Fibroblast of villous mesenchyme (primary cell): ENCODE data around the gene LAT. TPM values are rescaled to one million over a fixed set of nuclear protein-coding genes. Genes with fewer than 3 reads are reported as not detected.

Experiments used
- DNase-seq: peaks from one replicate; pipeline ENCODE4 v3.0.0-alpha.2; 2010; ENCODE audit warnings: low read depth
- H3K4me3 ChIP-seq: 2 replicates; pipeline ENCODE4 v1.5.1; 2011; ENCODE audit warnings: low read depth, mild to moderate bottlenecking, low read length
- total RNA-seq: library from RNA; depleted of rRNA; stranded (reverse); fragments of >200 nt; gene quantifications from 2 replicates; pipeline ENCODE4 v1.2.3, GENCODE V29; 2012
- TF ChIP-seq, protein P1 (sequence below): IDR thresholded peaks from 2 replicates; pipeline ENCODE4 v1.5.1; 2012; ENCODE audit warnings: low read depth, mild to moderate bottlenecking, low read length; ENCODE audit not compliant: insufficient read depth

The LAT gene
- total RNA-seq, 1 donor, result 0.43 TPM

DNA sequence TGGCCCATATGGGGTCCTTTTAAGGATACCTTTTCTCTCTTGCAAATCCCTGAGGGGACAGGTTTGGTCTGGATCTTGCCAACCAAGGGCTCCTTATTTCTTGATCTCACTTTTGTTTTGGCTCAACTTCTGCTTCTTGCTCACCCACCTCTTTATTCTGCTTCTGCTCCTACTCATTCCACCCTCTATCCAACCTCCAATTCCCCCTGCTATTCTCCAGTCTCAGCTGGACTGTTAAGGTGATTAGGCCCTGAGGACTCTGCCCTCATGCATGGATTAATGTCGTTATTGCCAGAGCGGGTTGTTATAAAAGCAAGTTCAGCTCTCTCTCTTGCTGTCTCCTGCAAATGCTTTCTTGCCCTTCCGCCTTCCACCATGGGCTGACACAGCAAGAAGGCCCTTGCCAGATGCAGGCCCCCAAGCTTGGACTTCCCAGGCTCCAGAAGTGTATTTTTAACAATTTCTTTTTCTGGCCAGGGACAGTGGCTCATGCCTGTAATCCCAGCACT, 29.8 kb downstream of the LAT start:
- no peak for DNase-seq
- H3K4me3 ChIP-seq, result no peak overlapping the region
- TF ChIP-seq, protein P1, sequence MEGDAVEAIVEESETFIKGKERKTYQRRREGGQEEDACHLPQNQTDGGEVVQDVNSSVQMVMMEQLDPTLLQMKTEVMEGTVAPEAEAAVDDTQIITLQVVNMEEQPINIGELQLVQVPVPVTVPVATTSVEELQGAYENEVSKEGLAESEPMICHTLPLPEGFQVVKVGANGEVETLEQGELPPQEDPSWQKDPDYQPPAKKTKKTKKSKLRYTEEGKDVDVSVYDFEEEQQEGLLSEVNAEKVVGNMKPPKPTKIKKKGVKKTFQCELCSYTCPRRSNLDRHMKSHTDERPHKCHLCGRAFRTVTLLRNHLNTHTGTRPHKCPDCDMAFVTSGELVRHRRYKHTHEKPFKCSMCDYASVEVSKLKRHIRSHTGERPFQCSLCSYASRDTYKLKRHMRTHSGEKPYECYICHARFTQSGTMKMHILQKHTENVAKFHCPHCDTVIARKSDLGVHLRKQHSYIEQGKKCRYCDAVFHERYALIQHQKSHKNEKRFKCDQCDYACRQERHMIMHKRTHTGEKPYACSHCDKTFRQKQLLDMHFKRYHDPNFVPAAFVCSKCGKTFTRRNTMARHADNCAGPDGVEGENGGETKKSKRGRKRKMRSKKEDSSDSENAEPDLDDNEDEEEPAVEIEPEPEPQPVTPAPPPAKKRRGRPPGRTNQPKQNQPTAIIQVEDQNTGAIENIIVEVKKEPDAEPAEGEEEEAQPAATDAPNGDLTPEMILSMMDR, result no peak

DNA sequence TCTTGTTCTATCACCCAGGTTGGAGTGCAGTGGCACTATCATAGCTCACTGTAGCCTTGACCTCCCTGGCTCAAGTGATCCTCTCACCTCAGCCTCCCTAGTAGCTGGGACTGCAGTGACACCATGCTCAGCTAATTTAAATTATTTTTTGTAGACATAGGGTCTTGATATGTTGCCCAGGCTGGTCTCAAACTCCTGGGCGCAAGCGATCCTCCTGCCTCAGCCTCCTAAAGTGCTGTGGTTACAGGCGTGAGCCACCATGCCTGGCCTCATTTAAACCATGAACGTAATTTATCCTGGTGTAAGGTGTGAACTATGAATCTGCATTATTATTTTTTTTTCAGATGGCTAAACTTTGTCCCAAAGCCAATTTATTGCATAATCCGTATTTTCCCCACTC, 37.3 kb downstream of the LAT start:
- TF ChIP-seq, protein P1, result no peak

GRCh38 chr16:29023279-29024277, 38.7 kb downstream of the LAT start:
- H3K4me3 ChIP-seq, result no peak overlapping the region
- TF ChIP-seq, protein P1, result no peak
- DNase-seq, result no peak

More for the DNA sequence above, 37.3 kb downstream of the LAT start:
- DNase-seq, result no peak
- no peak overlapping the region for H3K4me3 ChIP-seq

DNA sequence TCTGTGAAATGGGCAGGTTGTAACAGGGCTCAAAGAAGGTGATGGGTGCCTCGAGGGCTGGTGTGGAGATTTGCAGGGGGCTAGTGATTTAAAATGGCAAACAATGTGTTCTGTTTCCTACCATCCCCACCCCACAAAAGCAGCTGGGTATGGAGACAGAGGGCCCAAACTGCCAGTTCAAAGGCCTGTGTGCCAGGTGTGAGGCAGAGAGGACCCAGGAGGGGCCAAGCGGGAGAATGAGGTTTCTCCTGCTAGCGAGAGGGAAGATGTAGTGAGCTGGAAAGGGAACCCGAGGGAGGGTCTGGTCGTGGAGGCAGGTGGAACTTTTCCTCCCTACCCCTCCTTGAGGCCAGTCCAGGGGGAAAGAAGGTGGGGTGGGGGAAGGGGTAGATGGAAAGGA, 39.4 kb downstream of the LAT start:
- H3K4me3 ChIP-seq, result no peak overlapping the region
- TF ChIP-seq, protein P1, result no peak
- DNase-seq, result no peak

- no peak for DNase-seq
- TF ChIP-seq, protein P1, result no peak
- H3K4me3 ChIP-seq, result no peak overlapping the region
Measured at GRCh38 chr16:29025218-29025617, 40.4 kb downstream of the LAT start.

GRCh38 chr16:29025735-29026134, 40.9 kb downstream of the LAT start:
- TF ChIP-seq, protein P1, result no peak
- DNase-seq, result no peak
- no peak overlapping the region for H3K4me3 ChIP-seq
